Keratinocyte (primary cell): ENCODE data around the gene MXRA7. TPM values are rescaled to one million over a fixed set of nuclear protein-coding genes. Genes with fewer than 3 reads are reported as not detected.

Experiments used
- DNase-seq: peaks from one replicate; pipeline ENCODE4 v3.0.0-alpha.2; 2011; ENCODE audit warnings: low read depth, missing footprints, low spot score
- FAIRE-seq: peaks from 2 replicates; lab custom pipeline; 2011; peaks lifted over from hg19 to GRCh38; lab: Jason Lieb, UNC
- H2AFZ ChIP-seq: 2 replicates; pipeline ENCODE4 v1.6.0; 2012; ENCODE audit warnings: low read length, control low read depth, inconsistent platforms; ENCODE audit not compliant: control insufficient read depth
- H3K27ac ChIP-seq: 2 replicates; pipeline ENCODE4 v1.5.1; 2011; ENCODE audit warnings: low read length; ENCODE audit not compliant: control insufficient read depth, insufficient read depth
- H3K27me3 ChIP-seq: 3 replicates; pipeline ENCODE4 v1.6.0; 2011; ENCODE audit warnings: low read length; ENCODE audit not compliant: control insufficient read depth, insufficient read depth; ENCODE audit errors: extremely low read depth
- H3K36me3 ChIP-seq, 2 experiments: 2 replicates in 1 of 2; 3 replicates in 1 of 2; pipeline ENCODE4 v1.5.1; 2011; ENCODE audit warnings: low read length in 2 of 2, mild to moderate bottlenecking in 1 of 2; ENCODE audit not compliant: control insufficient read depth in 2 of 2, insufficient read depth in 2 of 2; ENCODE audit errors: extremely low read depth in 1 of 2
- H3K4me1 ChIP-seq: 3 replicates; pipeline ENCODE4 v1.5.1; 2011; ENCODE audit warnings: low read length; ENCODE audit not compliant: control insufficient read depth, insufficient read depth; ENCODE audit errors: extremely low read depth
- H3K4me2 ChIP-seq: 3 replicates; pipeline ENCODE4 v1.6.0; 2011; ENCODE audit warnings: low read depth, low read length; ENCODE audit not compliant: control insufficient read depth, insufficient read depth; ENCODE audit errors: extremely low read depth
- H3K4me3 ChIP-seq, 3 experiments: fragments of 200-600 bp in 1 of 3; sonication (generic) in 1 of 3; 2 replicates in 2 of 3; 3 replicates in 1 of 3; pipeline ENCODE4 v1.5.1; 2011 to 2016; ENCODE audit warnings: low read length in 3 of 3, mild to moderate bottlenecking in 3 of 3, control low read depth in 2 of 3, inconsistent platforms in 1 of 3, low read depth in 1 of 3, mixed read lengths in 1 of 3, mixed run types in 1 of 3, moderate library complexity in 1 of 3; ENCODE audit not compliant: control insufficient read depth in 2 of 3, insufficient read depth in 2 of 3; ENCODE audit errors: extremely low read depth in 1 of 3
- H3K79me2 ChIP-seq: 2 replicates; pipeline ENCODE4 v1.6.0; 2012; ENCODE audit warnings: low read length; ENCODE audit not compliant: control insufficient read depth, insufficient read depth
- H3K9ac ChIP-seq: 3 replicates; pipeline ENCODE4 v1.6.0; 2011; ENCODE audit warnings: low read length; ENCODE audit not compliant: control insufficient read depth, insufficient read depth; ENCODE audit errors: extremely low read depth
- H3K9me1 ChIP-seq: 3 replicates; pipeline ENCODE4 v1.6.0; 2011; ENCODE audit warnings: low read length; ENCODE audit not compliant: control insufficient read depth, insufficient read depth; ENCODE audit errors: extremely low read depth
- H3K9me3 ChIP-seq: 2 replicates; pipeline ENCODE4 v1.5.1; 2012; ENCODE audit warnings: low read depth, low read length; ENCODE audit not compliant: control insufficient read depth
- H4K20me1 ChIP-seq: 3 replicates; pipeline ENCODE4 v1.6.0; 2011; ENCODE audit warnings: low read length; ENCODE audit not compliant: control insufficient read depth, insufficient read depth; ENCODE audit errors: extremely low read depth
- CTCF ChIP-seq, 3 experiments: IDR thresholded peaks in 1 of 3; conservative IDR thresholded peaks in 1 of 3; optimal IDR thresholded peaks in 1 of 3; 2 replicates in 2 of 3; 3 replicates in 1 of 3; pipeline versions ENCODE3 to v1.5.1; 2011; ENCODE audit warnings: low read length in 3 of 3, mild to moderate bottlenecking in 3 of 3, moderate library complexity in 2 of 3, control low read depth in 1 of 3, inconsistent platforms in 1 of 3; ENCODE audit not compliant: insufficient read depth in 2 of 3; ENCODE audit errors: extremely low read depth in 1 of 3
- EZH2 ChIP-seq: IDR thresholded peaks from one replicate; pipeline ENCODE4 v1.6.1; 2012; ENCODE audit warnings: inconsistent platforms, mild to moderate bottlenecking, low read length, moderate library complexity
- dilution Hi-C: fragments of 300-500 bp; cut with MboI; formaldehyde crosslinking; loops from one replicate; pipeline ENCODE4 v1.7.0; 2020; ENCODE audit warnings: low sequenced_read_pairs; ENCODE audit not compliant: extremely low pct_ligation_motif_present
- polyA plus RNA-seq, 5 experiments: library from polyadenylated mRNA; depleted of rRNA in 3 of 5; stranded (reverse) in 3 of 5; stranded (forward) in 1 of 5; unstranded in 1 of 5; fragments of >200 nt; gene quantifications; 1 replicate in 1 of 5; 2 replicates in 3 of 5; 3 replicates in 1 of 5; pipeline versions ENCODE4 v1.2.1 to v1.2.3, GENCODE V29; 2011 to 2012; ENCODE audit warnings: missing spikeins in 2 of 5, low read depth in 1 of 5, low replicate concordance in 1 of 5

MXRA7 gene
- polyA plus RNA-seq, 1 donor (not counting 4 experiments of a cell fraction or from before 2014, with no cell fraction given): 118 TPM

DNA sequence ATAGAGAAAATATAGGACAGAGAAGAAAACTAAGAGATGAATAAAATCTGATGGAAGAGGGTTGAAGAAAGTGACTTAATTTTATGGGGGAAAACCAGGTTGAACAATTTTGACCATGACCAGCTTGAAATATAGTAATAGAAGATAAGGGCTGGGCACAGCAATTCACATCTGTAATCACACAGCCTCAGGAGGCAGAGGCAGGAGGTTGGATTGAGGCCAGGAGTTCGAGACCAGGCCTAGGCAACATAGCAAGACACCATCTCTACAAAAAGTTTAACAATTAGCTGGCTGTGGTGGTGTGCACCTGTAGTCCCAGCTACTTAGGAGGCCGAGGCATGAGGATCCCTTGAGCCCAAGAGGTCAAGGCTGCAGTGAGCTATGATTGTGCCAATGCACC, 8.7 kb downstream of the MXRA7 start:
- FAIRE-seq: no peak
- Histone ChIP-seq H3K4me1 (peaks cover 32% of the 10 kb centered on the region), H3K4me2 (no peak overlapping the region), H3K27ac (no peak overlapping the region), H4K20me1 (peaks cover 3% of the 10 kb centered on the region), H3K9me3 (no peaks in the 10 kb centered on the region), H3K9ac (no peak overlapping the region), H3K36me3 (peaks cover 0 to 6% of the 10 kb centered on the region in 2 experiments), H3K27me3 (no peaks in the 10 kb centered on the region), H3K9me1 (peaks cover 8% of the 10 kb centered on the region), H3K79me2 (peaks cover 65% of the 10 kb centered on the region), H3K4me3 (no peak overlapping the region), H2AFZ (no peak overlapping the region)
- TF ChIP-seq CTCF (optimal IDR thresholded peaks at IDR 0.05 in 1 of 3, IDR thresholded peaks at IDR 0.05 in 1 of 3, conservative IDR thresholded peaks at IDR 0.05 in 1 of 3; ENCODE audit: extremely low read depth in 1 of 3, insufficient read depth in 2 of 3, low read length in 3 of 3) (no peak), EZH2 (no peak)
- DNase-seq: no peak
- dilution Hi-C loops: no loop called here

GRCh38 chr17:76701471-76701967, 9.2 kb downstream of the MXRA7 start:
- peak overlapping the region; percentile 75 for H3K4me2 ChIP-seq
- H3K9ac ChIP-seq: peak overlapping the region; percentile 73
- H3K27me3 ChIP-seq: no peaks in the 10 kb centered on the region
- no peak overlapping the region for H3K4me3 ChIP-seq
- H3K9me3 ChIP-seq: no peaks in the 10 kb centered on the region
- H3K36me3 ChIP-seq: peaks cover 0 to 10% of the 10 kb centered on the region in 2 experiments
- H3K79me2 ChIP-seq: peaks cover 65% of the 10 kb centered on the region
- peaks cover 32% of the 10 kb centered on the region for H3K4me1 ChIP-seq
- TF ChIP-seq EZH2: no peak
- TF ChIP-seq CTCF (optimal IDR thresholded peaks at IDR 0.05 in 1 of 3, IDR thresholded peaks at IDR 0.05 in 1 of 3, conservative IDR thresholded peaks at IDR 0.05 in 1 of 3; ENCODE audit: extremely low read depth in 1 of 3, insufficient read depth in 2 of 3, low read length in 3 of 3): no peak
- dilution Hi-C loops: no loop called here
- H2AFZ ChIP-seq: no peak overlapping the region
- FAIRE-seq: no peak
- peaks cover 8% of the 10 kb centered on the region for H3K9me1 ChIP-seq
- H4K20me1 ChIP-seq: peaks cover 3% of the 10 kb centered on the region
- H3K27ac ChIP-seq: peak overlapping the region; percentile 59
- DNase-seq: no peak
